ENCODE measurements around the gene SLC17A7.

The SLC17A7 gene

GRCh38 chr19:49409441-49410029 is 31.8 kb downstream of the SLC17A7 start:
- TF ChIP-seq ZFX (IDR thresholded peaks at IDR 0.05; ENCODE audit: borderline replicate concordance) = no peak
- no peak for TF ChIP-seq CTCF (IDR thresholded peaks at IDR 0.05)
- no peak overlapping the region for H3K27ac ChIP-seq

- H3K27ac ChIP-seq = no peak overlapping the region
- TF ChIP-seq ZFX (IDR thresholded peaks at IDR 0.05; ENCODE audit: borderline replicate concordance) = no peak
- TF ChIP-seq CTCF (IDR thresholded peaks at IDR 0.05) = no peak
Observed at GRCh38 chr19:49408816-49409440, 32.4 kb downstream of the SLC17A7 start.

DNA sequence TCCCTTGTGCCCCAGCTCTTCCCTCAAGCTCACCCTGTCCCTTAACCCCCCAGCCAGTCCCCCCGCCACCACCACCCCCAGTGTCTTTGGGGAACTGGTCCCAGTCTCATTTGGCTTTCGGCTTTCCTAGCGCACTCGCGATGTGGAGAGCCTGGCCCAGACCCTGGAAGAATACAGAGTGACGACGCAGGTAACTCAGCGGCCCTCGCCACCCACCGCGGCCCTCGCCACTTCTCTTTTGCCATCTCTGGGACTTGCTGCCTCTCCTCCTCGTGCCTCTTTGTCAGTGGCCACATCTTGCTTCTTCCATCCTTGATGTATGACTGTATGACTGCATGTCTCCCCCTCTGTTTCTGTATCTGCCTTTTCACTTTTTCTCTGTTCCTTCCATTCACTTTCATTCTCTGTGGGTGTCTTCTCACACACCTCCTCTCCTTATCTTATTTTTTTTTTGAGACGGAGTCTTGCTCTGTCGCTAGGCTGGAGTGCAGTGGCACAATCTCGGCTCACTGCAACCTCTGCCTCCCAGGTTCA is 33.8 kb downstream of the SLC17A7 start:
- no peak overlapping the region for H3K27ac ChIP-seq
- TF ChIP-seq ZFX (IDR thresholded peaks at IDR 0.05; ENCODE audit: borderline replicate concordance) = no peak
- TF ChIP-seq CTCF (IDR thresholded peaks at IDR 0.05) = no peak

GRCh38 chr19:49407079-49407478 is 34.2 kb downstream of the SLC17A7 start:
- TF ChIP-seq CTCF (IDR thresholded peaks at IDR 0.05) (no peak), ZFX (IDR thresholded peaks at IDR 0.05; ENCODE audit: borderline replicate concordance) (no peak)

DNA sequence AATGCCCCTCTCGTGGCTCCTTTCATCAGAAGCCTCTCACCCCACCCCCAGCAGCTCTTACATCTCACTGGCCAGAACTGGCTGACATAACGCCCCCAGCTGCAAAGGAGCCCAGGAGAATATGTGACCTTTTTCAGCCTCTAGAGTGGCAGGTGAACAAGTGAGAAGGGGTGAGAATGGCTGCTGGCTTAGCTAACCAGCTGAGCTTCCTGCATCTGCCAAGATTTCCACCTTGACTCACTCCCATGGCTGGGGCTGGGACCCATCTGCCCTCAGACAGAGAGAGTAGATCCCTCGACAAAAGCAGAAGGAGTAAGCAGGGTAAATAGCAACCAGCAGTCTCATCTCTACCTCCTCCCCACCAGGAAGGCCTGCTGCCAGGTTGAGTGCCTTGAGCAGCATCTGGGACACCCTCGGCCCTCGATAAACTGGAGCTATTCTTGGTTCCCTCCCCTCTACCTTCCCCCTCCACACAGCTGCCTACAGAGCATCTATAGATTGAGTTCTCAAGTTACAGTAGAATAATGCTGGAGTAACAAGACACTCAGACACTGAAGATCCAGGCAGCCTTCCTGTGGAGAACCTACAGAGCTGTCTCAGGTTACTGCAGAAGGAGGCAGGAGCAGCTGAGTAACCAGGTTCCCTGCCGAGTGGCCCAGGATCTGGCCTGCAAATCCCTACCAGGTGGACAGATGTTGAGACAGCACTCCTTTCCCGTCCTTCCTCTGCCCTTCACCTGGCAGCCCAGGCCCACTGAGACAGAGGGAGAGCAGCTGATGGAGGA is 37.7 kb downstream of the SLC17A7 start:
- TF ChIP-seq ZFX (IDR thresholded peaks at IDR 0.05; ENCODE audit: borderline replicate concordance) (no peak), CTCF (IDR thresholded peaks at IDR 0.05) (no peak)
- H3K27ac ChIP-seq = peak overlapping the region; percentile 64

More at GRCh38 chr19:49407079-49407478, 34.2 kb downstream of the SLC17A7 start:
- H3K27ac ChIP-seq = no peak overlapping the region

GRCh38 chr19:49400029-49400428 is 41.3 kb downstream of the SLC17A7 start:
- H3K27ac ChIP-seq = no peak overlapping the region
- TF ChIP-seq ZFX (IDR thresholded peaks at IDR 0.05; ENCODE audit: borderline replicate concordance) (no peak), CTCF (IDR thresholded peaks at IDR 0.05) (no peak)
